HG03571 (cell line): ENCODE measurements around the gene CLDN4.
"Not testable (repeated sequence)": the region's sequence is repeated elsewhere in the genome, so short reads cannot be mapped to it uniquely, and the experiment has no call there.

Source experiments
- ATAC-seq: cut with Tn5 transposase; IDR thresholded peaks from one replicate; pipeline ENCODE4 v1.9.1; 2021; ENCODE audit not compliant: unreplicated experiment

CLDN4 gene

GRCh38 chr7:73830681-73831583 lies at the start of gene CLDN4:
Gene CLDN4 (plus strand): TSS chr7:73830996. CDS start chr7:73831202, 206 bp downstream.
- no peak for ATAC-seq

- no peak for ATAC-seq
These were observed 44.2 kb upstream of the CLDN4 start for GRCh38 chr7:73786588-73786987.

- not testable (repeated sequence) for ATAC-seq
These were observed 43.1 kb upstream of the CLDN4 start for GRCh38 chr7:73787786-73788048.

GRCh38 chr7:73789051-73789450 lies 41.7 kb upstream of the CLDN4 start:
- no peak for ATAC-seq

GRCh38 chr7:73791170-73791690 lies 39.6 kb upstream of the CLDN4 start:
- not testable (repeated sequence) for ATAC-seq

GRCh38 chr7:73795188-73795587 lies 35.6 kb upstream of the CLDN4 start:
- not testable (repeated sequence) for ATAC-seq

- not testable (repeated sequence) for ATAC-seq
These were observed 34.1 kb upstream of the CLDN4 start for GRCh38 chr7:73796656-73797055.

- ATAC-seq, result not testable (repeated sequence)
These were observed 33.6 kb upstream of the CLDN4 start for GRCh38 chr7:73797176-73797575.

- no peak for ATAC-seq
These were observed 31.3 kb upstream of the CLDN4 start for GRCh38 chr7:73799282-73800141.

GRCh38 chr7:73801577-73801976 lies 29.2 kb upstream of the CLDN4 start:
- no peak for ATAC-seq

GRCh38 chr7:73802459-73802858 lies 28.3 kb upstream of the CLDN4 start:
- no peak for ATAC-seq

- ATAC-seq, result no peak
These were observed 21.3 kb upstream of the CLDN4 start for GRCh38 chr7:73809467-73809951.

GRCh38 chr7:73810998-73811360 lies 19.8 kb upstream of the CLDN4 start:
- ATAC-seq, result no peak

GRCh38 chr7:73811760-73812168 lies 19.0 kb upstream of the CLDN4 start:
- ATAC-seq, result no peak

- ATAC-seq, result no peak
These were observed 17.8 kb upstream of the CLDN4 start for GRCh38 chr7:73812996-73813395.

GRCh38 chr7:73815436-73815835 lies 15.4 kb upstream of the CLDN4 start:
- no peak for ATAC-seq

- ATAC-seq, result no peak
These were observed 13.7 kb upstream of the CLDN4 start for GRCh38 chr7:73817121-73817520.

- ATAC-seq, result no peak
These were observed 10.8 kb upstream of the CLDN4 start for GRCh38 chr7:73820013-73820412.

- ATAC-seq, result not testable (repeated sequence)
These were observed 9.1 kb upstream of the CLDN4 start for GRCh38 chr7:73821597-73822285.

GRCh38 chr7:73822319-73823173 lies 8.2 kb upstream of the CLDN4 start:
- no peak for ATAC-seq
